ENCODE results near the gene SAG. TPM values are rescaled to one million over a fixed set of nuclear protein-coding genes. Genes with fewer than 3 reads are reported as not detected.

Gene SAG
- total RNA-seq, 4 donors from 2014 or later = not detected

- in situ Hi-C loops (cut with MboI; ENCODE audit: low pct_ligation_motif_present in 1 of 4, low pct_unique_long_range_greater_than_20kb in 1 of 4, low sequenced_read_pairs in 3 of 4) = loop anchor here in 3 of 4 donors (25.0 kb wide), 1 partner anchor 400 kb away; the partner anchor contains the start of gene SNORC (in 3 of the 3)
- WGBS, 2 donors (ENCODE audit: low coverage in 1 of 2) = 71 to 88% methylated on average over 9 of the region's 9 CpGs
- no peak for TF ChIP-seq CTCF (IDR thresholded peaks at IDR 0.05)
- no peak for TF ChIP-seq EP300 (IDR thresholded peaks at IDR 0.05; ENCODE audit: low read depth)
- TF ChIP-seq POLR2AphosphoS5 (IDR thresholded peaks at IDR 0.05) = no peak
- no peak for TF ChIP-seq POLR2A (IDR thresholded peaks at IDR 0.05)
Observed at GRCh38 chr2:233261819-233262555, 45.6 kb upstream of the SAG start.

GRCh38 chr2:233262562-233262961 is 45.1 kb upstream of the SAG start:
- no peak for DNase-seq
- 88 to 90% methylated on average over 5 of the region's 5 CpGs for WGBS, 2 donors (ENCODE audit: low coverage in 1 of 2)
- no peaks in the 10 kb centered on the region for H3K4me1 ChIP-seq
- TF ChIP-seq POLR2AphosphoS5 (IDR thresholded peaks at IDR 0.05) = no peak
- TF ChIP-seq EP300 (IDR thresholded peaks at IDR 0.05; ENCODE audit: low read depth) = no peak
- TF ChIP-seq POLR2A (IDR thresholded peaks at IDR 0.05) = no peak
- TF ChIP-seq CTCF (IDR thresholded peaks at IDR 0.05) = no peak
- no peak overlapping the region for H3K4me3 ChIP-seq
- peaks cover 0 to 81% (median 39%) of the 10 kb centered on the region in 4 donors for H3K36me3 ChIP-seq
- no peak overlapping the region for H3K27ac ChIP-seq
- in situ Hi-C loops (cut with MboI; ENCODE audit: low pct_ligation_motif_present in 1 of 4, low pct_unique_long_range_greater_than_20kb in 1 of 4, low sequenced_read_pairs in 3 of 4) (loop anchor here in 3 of 4 donors (25.0 kb wide), 1 partner anchor 400 kb away; the partner anchor contains the start of gene SNORC (in 3 of the 3)), intact Hi-C loops (cut with DNase I; ENCODE audit: low total_unique reads) (no loop called here)
- H3K9me3 ChIP-seq = no peaks in the 10 kb centered on the region
- no peaks in the 10 kb centered on the region for H3K27me3 ChIP-seq

More at GRCh38 chr2:233261819-233262555, 45.6 kb upstream of the SAG start:
- intact Hi-C loops (cut with DNase I; ENCODE audit: low total_unique reads) = no loop called here
- Histone ChIP-seq H3K36me3 (peaks cover 0 to 87% (median 39%) of the 10 kb centered on the region in 4 donors), H3K27ac (no peak overlapping the region), H3K4me3 (no peak overlapping the region), H3K27me3 (no peaks in the 10 kb centered on the region), H3K9me3 (no peaks in the 10 kb centered on the region), H3K4me1 (no peaks in the 10 kb centered on the region)
- DNase-seq = no peak

- no peaks in the 10 kb centered on the region for H3K9me3 ChIP-seq
- H3K27me3 ChIP-seq = no peaks in the 10 kb centered on the region
- no peak overlapping the region for H3K4me3 ChIP-seq
- intact Hi-C loops (cut with DNase I; ENCODE audit: low total_unique reads) = no loop called here
- H3K36me3 ChIP-seq = peaks cover 0 to 78% (median 38%) of the 10 kb centered on the region in 4 donors
- in situ Hi-C loops (cut with MboI; ENCODE audit: low pct_ligation_motif_present in 1 of 4, low pct_unique_long_range_greater_than_20kb in 1 of 4, low sequenced_read_pairs in 3 of 4) = loop anchor here in 3 of 4 donors (25.0 kb wide), 1 partner anchor 401 kb away; the partner anchor contains the start of gene SNORC (in 3 of the 3)
- TF ChIP-seq POLR2A (IDR thresholded peaks at IDR 0.05) (no peak), CTCF (IDR thresholded peaks at IDR 0.05) (no peak), POLR2AphosphoS5 (IDR thresholded peaks at IDR 0.05) (no peak), EP300 (IDR thresholded peaks at IDR 0.05; ENCODE audit: low read depth) (no peak)
- 94 to 96% methylated on average over 3 to 6 of the region's 6 CpGs for WGBS, 2 donors (ENCODE audit: low coverage in 1 of 2)
- H3K4me1 ChIP-seq = no peaks in the 10 kb centered on the region
- no peak for DNase-seq
- no peak overlapping the region for H3K27ac ChIP-seq
Observed at GRCh38 chr2:233263045-233263570, 44.5 kb upstream of the SAG start.

- DNase-seq = no peak
- H3K4me3 ChIP-seq = no peak overlapping the region
- no peaks in the 10 kb centered on the region for H3K9me3 ChIP-seq
- WGBS, 2 donors (ENCODE audit: low coverage in 1 of 2) = 74 to 81% methylated on average over 5 to 8 of the region's 8 CpGs
- no peak overlapping the region for H3K27ac ChIP-seq
- H3K27me3 ChIP-seq = no peaks in the 10 kb centered on the region
- H3K4me1 ChIP-seq = no peaks in the 10 kb centered on the region
- in situ Hi-C loops (cut with MboI; ENCODE audit: low pct_ligation_motif_present in 1 of 4, low pct_unique_long_range_greater_than_20kb in 1 of 4, low sequenced_read_pairs in 3 of 4) (loop anchor here in 3 of 4 donors (25.0 kb wide), 1 partner anchor 402 kb away; the partner anchor contains the start of gene SNORC (in 3 of the 3)), intact Hi-C loops (cut with DNase I; ENCODE audit: low total_unique reads) (no loop called here)
- TF ChIP-seq CTCF (IDR thresholded peaks at IDR 0.05) (no peak), POLR2AphosphoS5 (IDR thresholded peaks at IDR 0.05) (no peak), POLR2A (IDR thresholded peaks at IDR 0.05) (no peak), EP300 (IDR thresholded peaks at IDR 0.05; ENCODE audit: low read depth) (no peak)
- peaks cover 0 to 76% (median 36%) of the 10 kb centered on the region in 4 donors for H3K36me3 ChIP-seq
Observed at GRCh38 chr2:233264667-233265066, 42.9 kb upstream of the SAG start.

All from transverse colon (tissue), 4 donors.